Measurements from ENCODE around the gene GPR107.

GRCh38 chr9:130129432-130130061 lies 75.8 kb downstream of the GPR107 start:
- TF ChIP-seq, protein P1, sequence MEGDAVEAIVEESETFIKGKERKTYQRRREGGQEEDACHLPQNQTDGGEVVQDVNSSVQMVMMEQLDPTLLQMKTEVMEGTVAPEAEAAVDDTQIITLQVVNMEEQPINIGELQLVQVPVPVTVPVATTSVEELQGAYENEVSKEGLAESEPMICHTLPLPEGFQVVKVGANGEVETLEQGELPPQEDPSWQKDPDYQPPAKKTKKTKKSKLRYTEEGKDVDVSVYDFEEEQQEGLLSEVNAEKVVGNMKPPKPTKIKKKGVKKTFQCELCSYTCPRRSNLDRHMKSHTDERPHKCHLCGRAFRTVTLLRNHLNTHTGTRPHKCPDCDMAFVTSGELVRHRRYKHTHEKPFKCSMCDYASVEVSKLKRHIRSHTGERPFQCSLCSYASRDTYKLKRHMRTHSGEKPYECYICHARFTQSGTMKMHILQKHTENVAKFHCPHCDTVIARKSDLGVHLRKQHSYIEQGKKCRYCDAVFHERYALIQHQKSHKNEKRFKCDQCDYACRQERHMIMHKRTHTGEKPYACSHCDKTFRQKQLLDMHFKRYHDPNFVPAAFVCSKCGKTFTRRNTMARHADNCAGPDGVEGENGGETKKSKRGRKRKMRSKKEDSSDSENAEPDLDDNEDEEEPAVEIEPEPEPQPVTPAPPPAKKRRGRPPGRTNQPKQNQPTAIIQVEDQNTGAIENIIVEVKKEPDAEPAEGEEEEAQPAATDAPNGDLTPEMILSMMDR (IDR thresholded peaks at IDR 0.05): no peak
- TF ChIP-seq POLR2AphosphoS5 (IDR thresholded peaks at IDR 0.05): no peak
- TF ChIP-seq POLR2A (IDR thresholded peaks at IDR 0.05): no peak
- no peak for TF ChIP-seq EP300 (IDR thresholded peaks at IDR 0.05)

All from suprapubic skin (tissue), 4 donors.